ENCODE results near the gene STK33. TPM values are rescaled to one million over a fixed set of nuclear protein-coding genes. Genes with fewer than 3 reads are reported as not detected.

Gene STK33
- total and polyA plus RNA-seq, 7 donors, result 0.30 to 8.2 (median 2.7) TPM

DNA sequence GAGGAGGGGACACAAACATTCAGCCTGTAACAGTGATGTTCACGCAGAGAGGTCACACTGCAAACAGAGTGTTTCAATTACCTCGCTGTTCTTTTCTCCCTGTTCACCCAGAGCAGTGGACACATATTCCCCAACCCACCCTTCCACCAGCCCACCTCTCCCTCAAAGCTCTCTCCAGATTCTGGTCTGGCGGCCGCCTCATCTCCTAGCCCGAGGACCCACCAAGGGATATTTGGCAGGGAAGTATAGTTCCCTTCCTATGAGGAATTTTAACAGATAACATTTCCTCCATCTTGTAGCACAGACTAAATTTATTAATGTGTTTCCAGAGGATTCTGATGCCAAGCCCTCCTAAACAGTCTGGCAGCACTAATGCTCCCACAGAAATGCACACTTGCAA is 219.3 kb downstream of the STK33 start:
- DNase-seq, result no peak
- H3K36me3 ChIP-seq (ENCODE audit: insufficient read depth in 1 of 2, low read depth in 1 of 2), result no peaks in the 10 kb centered on the region
- intact Hi-C loops (cut with DNase I), result no loop called here
- H3K27me3 ChIP-seq (ENCODE audit: insufficient read depth in 3 of 3, low read length in 2 of 3), result no peaks in the 10 kb centered on the region
- no peaks in the 10 kb centered on the region for H3K4me1 ChIP-seq
- whole genome bisulfite sequencing, 3 donors, result 85 to 86% (median 85%) methylated on average over 5 of the region's 5 CpGs
- H3K9me3 ChIP-seq, result no peaks in the 10 kb centered on the region
- TF ChIP-seq, protein P1, sequence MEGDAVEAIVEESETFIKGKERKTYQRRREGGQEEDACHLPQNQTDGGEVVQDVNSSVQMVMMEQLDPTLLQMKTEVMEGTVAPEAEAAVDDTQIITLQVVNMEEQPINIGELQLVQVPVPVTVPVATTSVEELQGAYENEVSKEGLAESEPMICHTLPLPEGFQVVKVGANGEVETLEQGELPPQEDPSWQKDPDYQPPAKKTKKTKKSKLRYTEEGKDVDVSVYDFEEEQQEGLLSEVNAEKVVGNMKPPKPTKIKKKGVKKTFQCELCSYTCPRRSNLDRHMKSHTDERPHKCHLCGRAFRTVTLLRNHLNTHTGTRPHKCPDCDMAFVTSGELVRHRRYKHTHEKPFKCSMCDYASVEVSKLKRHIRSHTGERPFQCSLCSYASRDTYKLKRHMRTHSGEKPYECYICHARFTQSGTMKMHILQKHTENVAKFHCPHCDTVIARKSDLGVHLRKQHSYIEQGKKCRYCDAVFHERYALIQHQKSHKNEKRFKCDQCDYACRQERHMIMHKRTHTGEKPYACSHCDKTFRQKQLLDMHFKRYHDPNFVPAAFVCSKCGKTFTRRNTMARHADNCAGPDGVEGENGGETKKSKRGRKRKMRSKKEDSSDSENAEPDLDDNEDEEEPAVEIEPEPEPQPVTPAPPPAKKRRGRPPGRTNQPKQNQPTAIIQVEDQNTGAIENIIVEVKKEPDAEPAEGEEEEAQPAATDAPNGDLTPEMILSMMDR (IDR thresholded peaks at IDR 0.05), result no peak
- no peak for ATAC-seq
- no peak overlapping the region for H3K27ac ChIP-seq
- no peak overlapping the region for H3K4me3 ChIP-seq

DNA sequence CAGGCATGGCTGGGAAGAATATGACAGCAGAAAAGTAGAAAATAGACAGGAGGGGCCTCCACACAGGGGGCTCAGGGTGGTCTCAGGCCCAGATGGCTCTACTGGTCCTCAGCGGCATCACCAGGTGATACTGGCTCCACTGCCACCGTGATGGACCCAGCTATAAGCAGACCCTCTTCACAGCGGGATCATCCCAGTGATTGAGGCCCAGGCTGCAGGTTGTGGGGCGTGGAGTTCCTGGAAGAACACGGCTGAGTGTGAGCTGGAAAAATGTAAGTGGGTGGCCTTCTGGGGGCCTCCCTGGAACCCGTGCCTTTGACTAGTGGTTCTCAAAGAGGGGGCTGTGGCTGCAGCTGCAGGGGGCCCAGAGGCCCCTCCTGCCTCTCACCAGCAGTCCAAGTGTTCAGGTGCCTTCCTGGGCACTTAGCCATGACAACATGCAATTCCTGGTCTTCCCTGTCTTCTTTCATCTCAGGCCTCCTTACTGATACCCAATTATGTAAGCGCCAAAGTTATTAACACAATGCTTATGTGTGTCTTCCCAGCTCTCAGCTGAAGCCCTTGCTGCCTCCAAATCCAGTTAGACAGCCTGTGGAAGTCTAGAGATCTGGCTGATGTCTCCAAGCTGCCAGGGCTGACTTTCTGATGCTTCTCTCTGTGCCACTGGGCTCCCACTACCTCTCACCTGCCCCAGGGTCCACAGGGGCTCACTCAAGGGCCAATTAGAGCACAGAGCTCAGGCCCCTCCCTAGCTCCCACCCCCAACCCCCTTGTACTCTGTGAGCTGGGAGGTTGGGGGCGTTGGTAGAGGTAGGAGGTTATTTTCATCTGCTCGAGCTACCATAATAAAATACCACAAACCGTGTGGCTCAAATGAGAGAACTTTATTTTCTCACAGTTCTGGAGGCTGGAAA is 220.3 kb downstream of the STK33 start:
- intact Hi-C loops (cut with DNase I), result no loop called here
- Histone ChIP-seq H3K9me3 (no peaks in the 10 kb centered on the region), H3K27me3 (ENCODE audit: insufficient read depth in 3 of 3, low read length in 2 of 3) (no peaks in the 10 kb centered on the region), H3K4me1 (no peaks in the 10 kb centered on the region), H3K4me3 (no peak overlapping the region), H3K36me3 (ENCODE audit: insufficient read depth in 1 of 2, low read depth in 1 of 2) (no peaks in the 10 kb centered on the region), H3K27ac (no peak overlapping the region)
- ATAC-seq, result no peak
- WGBS, 3 donors, result 82 to 87% (median 85%) methylated on average over 10 of the region's 10 CpGs
- TF ChIP-seq, protein P1 (IDR thresholded peaks at IDR 0.05), result no peak
- DNase-seq, result no peak

DNA sequence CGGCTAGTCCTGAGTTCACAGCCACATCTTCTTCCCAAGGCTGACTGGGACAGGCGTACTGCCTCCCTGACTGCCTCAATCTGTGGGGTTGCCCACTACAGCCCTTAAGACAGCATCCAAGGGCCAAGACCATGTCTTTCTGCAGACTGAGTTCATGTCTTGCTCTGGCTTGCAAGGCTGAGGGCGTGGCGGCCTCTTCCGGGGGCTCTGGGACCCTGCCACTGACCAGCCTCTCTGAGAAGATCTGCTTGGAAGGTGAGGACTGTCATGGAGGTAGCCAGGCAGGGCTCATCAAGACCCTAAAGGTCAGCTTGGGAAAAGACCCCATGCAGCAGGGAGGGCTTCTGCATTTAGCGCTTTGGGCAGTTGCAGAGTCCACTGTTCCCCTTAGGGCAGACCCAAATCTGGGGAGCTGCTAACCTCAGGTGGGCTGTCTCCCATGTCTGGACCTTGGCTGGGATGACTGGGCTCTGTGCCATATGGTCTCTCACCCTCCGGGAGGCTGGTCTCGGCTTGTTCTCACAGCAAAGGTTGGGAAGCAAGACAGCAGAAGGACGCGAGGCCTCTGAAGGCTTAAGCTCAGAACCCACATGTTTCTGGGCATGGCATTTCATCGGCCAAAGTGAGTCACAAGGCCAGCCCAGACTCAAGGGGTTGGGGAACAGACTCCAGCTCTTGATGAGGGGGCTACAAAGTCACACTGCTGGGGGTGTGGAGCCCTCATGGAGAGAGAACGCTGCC is 221.2 kb downstream of the STK33 start:
- TF ChIP-seq, protein P1 (IDR thresholded peaks at IDR 0.05), result no peak
- DNase-seq (no peak), ATAC-seq (no peak)
- H3K9me3 ChIP-seq, result no peaks in the 10 kb centered on the region
- 90 to 91% (median 90%) methylated on average over 12 of the region's 12 CpGs for WGBS, 3 donors
- no peaks in the 10 kb centered on the region for H3K27me3 ChIP-seq (ENCODE audit: insufficient read depth in 3 of 3, low read length in 2 of 3)
- H3K36me3 ChIP-seq (ENCODE audit: insufficient read depth in 1 of 2, low read depth in 1 of 2), result no peaks in the 10 kb centered on the region
- H3K4me3 ChIP-seq, result no peak overlapping the region
- intact Hi-C loops (cut with DNase I), result no loop called here
- no peak overlapping the region for H3K27ac ChIP-seq
- H3K4me1 ChIP-seq, result no peaks in the 10 kb centered on the region

DNA sequence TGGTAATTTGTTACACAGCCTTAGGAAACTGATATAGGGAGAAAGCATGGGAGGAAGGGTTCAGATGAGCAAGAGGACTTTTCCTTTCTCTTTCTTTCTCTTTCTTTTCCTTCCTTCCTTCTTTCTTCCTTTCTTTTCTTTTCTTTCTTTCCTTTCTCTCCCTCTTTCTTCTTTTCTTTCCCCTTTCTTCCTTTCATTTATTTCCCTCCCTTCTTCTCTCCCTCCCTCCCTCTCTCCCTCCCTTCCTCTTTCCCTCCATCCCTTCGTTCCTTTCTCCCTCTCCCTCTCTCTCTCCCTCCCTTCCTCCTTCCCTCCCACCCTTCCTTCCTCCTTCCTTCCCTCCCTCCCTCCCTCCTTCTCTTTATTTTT is 222.5 kb downstream of the STK33 start:
- Histone ChIP-seq H3K4me3 (no peak overlapping the region), H3K27ac (no peak overlapping the region), H3K9me3 (no peaks in the 10 kb centered on the region), H3K36me3 (ENCODE audit: insufficient read depth in 1 of 2, low read depth in 1 of 2) (no peaks in the 10 kb centered on the region), H3K4me1 (no peaks in the 10 kb centered on the region), H3K27me3 (ENCODE audit: insufficient read depth in 3 of 3, low read length in 2 of 3) (no peaks in the 10 kb centered on the region)
- no peak for ATAC-seq
- TF ChIP-seq, protein P1 (IDR thresholded peaks at IDR 0.05), result no peak
- no peak for DNase-seq
- intact Hi-C loops (cut with DNase I), result no loop called here
- WGBS, 3 donors, result 50 to 82% (median 64%) methylated on average over 1 of the region's 1 CpG
